Left renal cortex interstitium (tissue), 4 donors: Measurements from ENCODE around the gene GALNTL6. TPM values are rescaled to one million over a fixed set of nuclear protein-coding genes. Genes with fewer than 3 reads are reported as not detected.
"Not testable (repeated sequence)": the region's sequence is repeated elsewhere in the genome, so short reads cannot be mapped to it uniquely, and the experiment has no call there.

Experiments
- DNase-seq, 4 donors: peaks; one replicate each; pipeline ENCODE4 v3.0.0-alpha.2; 2013; ENCODE audit warnings: low read depth in 4 of 4, low spot score in 2 of 4, missing footprints in 1 of 4
- polyA plus RNA-seq, 4 donors: library from polyadenylated mRNA; unstranded; fragments of 120-200 nt; gene quantifications; one replicate each; pipeline ENCODE4 v1.2.1, GENCODE V29; 2013; ENCODE audit not compliant: insufficient read length in 4 of 4

The GALNTL6 gene
- polyA plus RNA-seq, 4 donors = 0.46 to 3.3 (median 0.95) TPM

DNA sequence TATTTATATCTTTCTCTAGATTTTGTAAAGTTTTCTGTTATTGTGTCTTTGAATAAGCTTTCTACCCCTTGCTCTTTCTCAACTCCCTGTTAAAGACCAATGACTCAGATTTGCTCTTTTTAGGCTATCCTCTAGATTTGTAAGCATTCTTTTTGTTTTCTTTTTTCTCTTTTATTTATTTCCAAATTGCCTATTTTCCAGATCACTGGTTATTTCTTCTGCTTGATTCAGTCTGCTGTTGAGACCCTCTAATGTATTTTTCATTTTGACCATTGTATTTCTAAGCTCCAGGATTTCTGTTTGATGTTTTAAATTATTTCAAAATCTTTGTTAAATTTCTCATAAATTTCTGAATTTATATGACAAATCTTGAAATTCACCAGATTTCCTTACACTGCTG is 892.8 kb downstream of the GALNTL6 start:
- DNase-seq = no peak

DNA sequence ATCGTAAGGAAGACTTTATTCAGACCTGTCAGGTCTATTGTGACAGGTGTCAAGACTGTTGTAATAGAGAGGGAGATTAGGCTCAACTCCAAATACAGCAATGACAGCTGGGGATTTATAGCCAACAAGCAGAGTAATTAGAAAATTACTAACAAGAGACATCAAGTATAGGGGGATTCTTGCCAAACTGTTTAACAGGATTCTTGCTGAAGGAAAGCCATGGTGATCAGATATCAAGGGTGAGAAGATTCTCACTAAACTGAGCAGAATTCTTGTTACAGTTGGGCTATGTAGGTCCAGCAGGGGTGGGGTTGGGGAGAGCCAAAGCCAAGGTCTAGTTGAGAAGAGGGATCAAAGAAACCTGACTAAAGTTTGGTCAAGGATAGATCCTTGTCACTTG is 894.4 kb downstream of the GALNTL6 start:
- no peak for DNase-seq

DNA sequence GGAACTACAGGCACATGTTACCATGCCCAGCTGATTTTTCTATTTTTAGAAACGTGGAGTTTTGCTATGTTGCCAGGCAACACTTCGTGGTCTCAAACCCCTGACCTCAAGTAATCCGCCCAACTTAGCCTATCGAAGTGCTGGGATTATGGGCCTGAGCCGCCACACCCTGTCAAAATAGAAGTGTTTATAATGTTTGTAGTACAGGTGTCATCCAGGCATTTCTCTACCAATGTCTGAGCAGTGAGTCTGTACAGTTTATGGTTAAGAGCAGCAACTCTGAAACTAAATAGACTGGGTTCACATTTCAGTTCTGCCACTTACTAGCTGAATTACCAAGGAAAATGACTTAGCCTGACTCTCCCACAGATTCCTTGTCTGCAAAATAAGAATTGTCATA is 895.0 kb downstream of the GALNTL6 start:
- DNase-seq = no peak

DNA sequence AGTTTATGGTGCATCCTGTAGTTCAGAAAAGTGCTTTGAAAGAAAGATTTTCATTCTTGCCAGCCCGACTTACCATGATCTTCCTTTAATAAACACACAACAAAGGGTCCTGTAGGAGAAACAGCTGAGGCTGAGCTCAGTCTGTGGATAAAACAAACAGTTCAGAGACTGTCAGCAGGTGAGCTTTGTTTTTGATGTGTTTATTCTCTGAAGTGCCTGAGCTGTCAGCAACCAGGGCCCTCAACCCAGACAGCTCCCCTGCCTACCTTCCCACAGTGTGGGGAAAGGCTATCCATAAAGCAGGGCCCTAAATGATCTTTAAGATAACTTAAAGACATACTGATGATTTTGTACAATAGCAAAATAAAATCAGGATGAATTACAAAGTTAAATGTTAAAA is 896.2 kb downstream of the GALNTL6 start:
- DNase-seq = no peak

DNA sequence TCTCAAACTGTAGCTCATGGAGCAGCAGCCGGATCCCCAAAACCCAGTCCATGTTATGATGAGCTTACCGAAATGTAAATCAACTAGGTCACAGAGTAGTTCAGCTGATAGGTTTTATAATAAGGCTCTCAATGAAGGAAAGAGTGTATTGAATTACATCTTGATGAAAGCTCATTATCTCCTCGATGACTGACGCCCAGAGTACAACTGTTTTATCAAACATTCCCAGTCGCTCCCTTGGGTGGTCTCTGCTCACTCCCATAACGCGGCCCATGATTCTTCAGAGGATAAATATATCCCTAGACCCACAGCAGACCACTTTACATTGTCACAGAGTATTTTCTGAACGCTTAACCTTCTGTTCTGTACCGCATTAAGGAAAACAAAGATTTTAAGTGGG is 903.1 kb downstream of the GALNTL6 start:
- DNase-seq = no peak

DNA sequence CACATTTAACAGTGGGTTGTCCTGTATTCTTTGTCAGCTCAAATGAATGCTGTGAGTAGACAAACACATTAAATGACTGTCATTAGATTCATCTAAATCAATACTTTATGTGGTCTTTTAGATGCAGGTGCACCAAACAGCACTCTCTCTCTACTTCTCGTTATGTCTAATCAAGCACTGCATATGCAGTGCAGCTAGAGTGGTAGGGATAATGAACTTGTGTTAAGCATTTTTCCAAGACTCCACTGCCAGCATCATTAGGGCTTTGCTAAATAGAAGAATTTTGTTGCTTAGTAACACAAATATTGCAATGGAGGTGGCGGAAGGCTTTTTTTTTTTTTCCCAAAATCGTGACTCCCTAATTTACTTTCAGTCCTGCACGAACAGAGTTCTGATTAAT is 908.5 kb downstream of the GALNTL6 start:
- no peak for DNase-seq

DNA sequence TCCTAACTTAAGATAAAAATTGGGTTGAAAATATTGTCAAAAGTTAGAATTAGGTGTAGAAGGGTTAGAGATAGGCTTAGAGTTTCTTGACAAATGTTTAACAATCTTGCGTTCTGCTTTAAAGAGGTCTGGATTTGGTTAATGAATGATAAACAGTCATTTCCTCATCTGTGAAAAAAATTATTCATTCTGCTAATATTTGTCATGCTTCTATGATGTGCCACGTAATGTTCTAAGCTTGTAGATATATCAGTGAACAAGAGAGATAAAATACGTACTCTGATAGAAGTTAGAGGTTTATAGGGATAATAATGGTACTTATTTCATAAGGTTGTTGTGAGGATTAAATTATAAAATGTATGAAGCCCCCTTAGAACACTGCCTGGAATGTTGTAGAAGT is 912.4 kb downstream of the GALNTL6 start:
- DNase-seq = no peak

DNA sequence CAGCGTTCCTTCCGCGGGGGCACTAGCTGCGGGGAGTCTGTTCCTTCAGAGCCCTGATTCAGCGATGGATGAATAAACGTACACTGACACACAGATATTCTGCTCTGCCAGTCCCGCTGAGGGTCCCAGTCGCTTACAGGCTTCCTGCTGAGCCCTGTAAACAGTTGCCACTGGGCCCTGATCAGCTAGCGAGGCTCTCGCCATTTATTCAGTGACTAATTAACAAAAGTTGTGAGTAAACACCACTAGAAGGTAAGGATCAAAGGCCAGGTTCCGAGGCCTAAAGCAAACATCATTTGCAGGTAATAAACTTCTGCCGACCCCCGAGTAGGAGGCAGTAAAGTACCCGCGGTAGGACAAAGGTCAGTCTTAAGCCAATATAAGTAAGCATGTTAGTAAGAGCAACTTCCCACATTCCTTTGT is 912.8 kb downstream of the GALNTL6 start:
- DNase-seq = peak in 1 of 4 donors; percentile 6

DNA sequence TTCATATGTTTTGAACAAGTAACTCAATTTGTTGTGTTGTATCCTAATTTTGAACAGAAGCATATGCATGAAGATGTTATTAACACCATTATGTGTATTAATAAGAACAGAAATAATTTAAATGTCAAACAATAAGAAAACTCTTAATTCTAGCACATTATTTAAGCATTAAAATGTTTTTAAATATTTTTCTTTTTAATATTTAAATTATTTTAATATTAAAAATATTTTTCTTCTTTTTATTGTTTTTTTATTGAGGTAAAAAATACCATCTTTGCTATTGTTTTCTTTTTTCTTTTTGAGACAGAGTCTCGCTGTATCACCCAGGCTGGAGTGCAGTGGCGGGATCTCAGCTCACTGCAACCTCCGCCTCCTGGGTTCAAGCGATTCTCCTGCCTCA is 914.4 kb downstream of the GALNTL6 start:
- DNase-seq = no peak

DNA sequence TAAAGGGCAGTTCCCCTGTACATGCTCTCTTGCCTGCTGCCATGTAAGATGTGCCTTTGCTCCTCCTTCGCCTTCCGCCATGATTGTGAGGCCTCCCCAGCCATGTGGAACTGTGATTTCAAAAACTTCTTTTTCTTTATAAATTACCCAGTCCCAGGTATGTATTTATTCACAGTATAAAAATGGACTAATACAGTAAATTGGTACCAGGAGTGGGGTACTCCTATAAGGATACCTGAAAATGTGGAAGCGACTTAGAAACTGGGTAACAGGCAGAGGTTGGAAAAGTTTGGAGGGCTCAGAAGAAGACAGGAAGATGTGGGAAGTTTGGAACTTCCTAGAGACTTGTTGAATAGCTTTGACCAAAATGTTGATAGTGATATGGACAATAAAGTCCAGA is 920.4 kb downstream of the GALNTL6 start:
- not testable (repeated sequence) for DNase-seq

DNA sequence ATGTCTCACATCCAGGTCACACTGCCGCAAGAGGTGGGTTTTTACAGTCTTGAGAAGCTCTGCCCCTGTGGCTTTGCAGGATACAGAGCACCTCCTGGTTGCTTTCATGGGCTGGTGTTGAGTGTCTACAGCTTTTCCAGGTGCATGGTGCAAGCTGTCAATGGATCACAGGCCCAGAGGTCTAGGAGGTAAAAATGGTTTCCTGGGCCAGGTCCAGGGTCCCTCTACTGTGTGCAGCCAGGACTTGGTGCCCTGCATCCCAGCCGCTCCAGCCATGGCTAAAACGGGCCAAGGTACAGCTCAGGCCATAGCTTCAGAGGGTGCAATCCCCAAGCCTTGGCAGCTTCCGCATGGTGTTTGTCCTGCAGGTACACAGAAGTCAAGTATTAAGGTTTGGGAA is 921.4 kb downstream of the GALNTL6 start:
- DNase-seq = no peak

DNA sequence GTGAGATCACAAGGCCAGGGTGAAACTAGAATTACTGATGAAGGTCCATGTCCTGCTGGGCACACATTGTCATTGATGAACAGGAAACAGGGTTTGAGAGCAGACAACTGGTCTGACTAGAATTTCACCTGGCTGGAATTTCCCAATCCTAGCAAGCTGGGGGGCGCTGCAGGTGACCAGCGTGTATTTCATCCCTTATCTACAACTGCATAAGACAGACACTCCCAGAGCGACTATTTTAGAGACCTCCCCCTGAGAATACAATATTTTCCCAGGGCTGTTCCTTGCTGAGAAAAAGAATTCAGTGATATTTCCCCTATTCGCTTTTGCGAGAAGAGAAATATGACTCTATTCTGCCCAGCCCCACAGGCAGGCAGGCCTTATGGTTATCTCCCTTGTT is 922.8 kb downstream of the GALNTL6 start:
- DNase-seq = no peak

DNA sequence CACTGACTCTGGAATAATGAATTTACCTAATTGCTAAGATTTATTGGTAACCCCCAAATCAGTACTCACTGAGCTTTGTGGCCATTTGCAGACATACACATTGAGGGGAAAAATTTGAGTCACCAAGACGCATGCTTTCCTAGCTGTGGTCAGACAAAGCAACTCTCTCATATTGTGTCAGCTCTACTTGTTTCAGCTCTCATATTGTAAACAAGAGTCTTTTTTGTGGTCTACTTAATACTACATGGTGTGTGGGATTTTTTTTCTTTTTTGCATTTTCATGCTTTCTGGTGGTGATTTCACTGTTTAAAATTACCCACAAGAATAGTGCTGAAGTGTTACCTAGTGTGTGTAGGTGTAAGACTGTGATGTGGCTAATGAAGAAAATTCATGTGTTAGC is 927.2 kb downstream of the GALNTL6 start:
- no peak for DNase-seq

DNA sequence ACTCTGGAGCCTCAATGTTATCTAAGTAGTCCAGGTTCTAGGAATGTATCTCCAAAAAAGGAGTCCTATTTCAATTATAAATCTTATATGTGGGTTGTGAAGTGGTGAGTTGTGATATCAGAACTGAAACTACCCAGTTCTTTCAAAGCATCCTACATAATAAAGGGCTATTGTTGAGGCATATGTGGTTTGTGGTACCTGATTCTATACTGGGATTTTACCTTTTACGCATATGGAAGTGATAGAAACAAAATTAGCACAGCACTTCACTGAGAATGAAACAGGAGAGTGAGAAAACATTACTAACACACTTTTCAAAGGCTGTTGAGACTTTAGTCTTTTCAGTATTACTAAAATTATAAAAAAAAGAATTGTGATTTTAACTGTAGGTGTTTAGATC is 937.7 kb downstream of the GALNTL6 start:
- DNase-seq = no peak

DNA sequence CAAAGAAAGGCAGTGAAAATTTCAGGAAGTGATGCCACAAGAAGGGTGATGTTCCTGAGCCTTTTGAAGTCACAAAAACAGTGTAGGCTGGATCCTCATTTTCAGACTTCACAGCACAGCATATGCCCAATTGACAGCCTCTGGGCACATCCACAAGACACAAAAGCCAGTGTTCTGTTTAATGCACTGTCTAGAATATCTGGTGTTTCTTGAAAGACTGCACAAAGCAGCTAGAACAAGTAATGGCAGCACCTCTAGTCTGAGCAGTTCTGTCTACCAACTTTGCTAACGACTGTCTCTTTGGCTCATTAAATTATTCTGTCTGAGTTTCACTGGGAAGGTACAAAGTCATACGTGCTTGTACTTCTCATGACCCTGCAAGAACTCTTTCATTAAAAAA is 938.3 kb downstream of the GALNTL6 start:
- no peak for DNase-seq

DNA sequence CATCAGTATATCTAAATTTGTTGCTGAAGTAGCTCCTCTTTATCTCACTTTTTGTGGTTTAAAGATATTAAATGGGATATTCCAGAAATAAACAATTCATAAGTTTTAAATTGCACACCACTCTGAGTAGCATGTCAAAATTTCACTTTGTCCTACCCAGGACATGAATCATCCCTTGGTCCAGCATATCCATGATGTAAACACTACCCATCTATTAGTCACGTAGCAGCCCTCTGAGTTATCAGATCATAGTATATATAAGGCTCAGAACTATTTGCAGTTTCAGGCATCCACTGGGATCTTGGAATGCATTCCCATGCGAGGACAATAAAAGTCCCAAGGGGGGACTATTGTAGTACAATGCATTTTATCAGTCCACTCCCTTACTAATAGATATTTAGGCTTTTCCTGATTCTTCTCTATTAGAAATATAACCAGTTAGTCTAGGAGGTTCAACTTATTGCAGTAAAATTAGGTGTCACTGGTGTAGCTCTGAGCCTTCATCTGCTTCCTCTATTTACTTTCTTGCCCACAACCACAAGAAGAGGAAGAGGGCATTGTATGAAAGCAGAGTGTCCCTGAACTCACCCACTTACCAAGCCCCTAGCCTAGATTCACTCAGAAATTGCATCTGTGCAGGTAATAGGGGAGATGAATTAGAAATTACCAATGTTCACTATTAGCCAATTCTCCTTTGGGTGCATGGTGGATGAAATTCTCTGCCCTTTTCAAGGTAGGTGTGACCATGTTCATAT is 945.6 kb downstream of the GALNTL6 start:
- DNase-seq = no peak

DNA sequence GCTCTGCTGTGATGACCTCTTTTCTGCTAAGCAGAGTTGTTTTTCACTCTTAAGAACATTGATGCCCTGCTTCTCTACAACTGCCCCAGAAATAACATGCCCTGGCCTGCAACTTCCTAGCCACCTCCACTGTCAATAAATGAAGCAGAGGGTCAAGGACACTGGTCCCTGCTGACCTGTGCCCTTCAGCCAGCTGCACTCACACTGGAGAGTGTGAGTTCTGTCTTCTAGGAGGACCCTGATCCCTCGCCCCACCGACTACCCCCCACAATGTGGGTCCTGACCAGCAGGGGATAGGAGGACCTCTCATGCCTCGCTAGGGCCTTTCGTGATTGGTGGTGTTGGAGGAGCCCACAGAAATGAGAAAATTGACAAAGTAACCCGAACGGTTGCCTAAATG is 947.3 kb downstream of the GALNTL6 start:
- no peak for DNase-seq

DNA sequence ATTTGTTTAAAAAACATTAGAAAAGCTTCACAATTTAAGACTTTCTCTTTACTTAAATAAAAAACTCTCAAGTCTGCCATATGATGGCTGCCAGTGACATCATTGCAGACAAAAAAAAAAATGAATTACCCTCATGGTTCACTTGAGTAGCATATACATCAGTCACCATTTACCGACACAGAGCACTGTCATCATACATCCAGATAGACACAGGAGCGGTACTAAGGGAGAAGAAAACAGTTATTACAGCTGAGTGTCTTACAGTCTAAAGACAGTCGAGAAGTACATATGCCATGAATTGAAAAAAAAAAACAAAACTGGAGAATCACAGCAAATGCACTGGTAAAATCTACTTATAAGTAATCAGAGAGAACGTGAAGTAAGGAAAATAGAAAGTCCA is 949.7 kb downstream of the GALNTL6 start:
- no peak for DNase-seq

DNA sequence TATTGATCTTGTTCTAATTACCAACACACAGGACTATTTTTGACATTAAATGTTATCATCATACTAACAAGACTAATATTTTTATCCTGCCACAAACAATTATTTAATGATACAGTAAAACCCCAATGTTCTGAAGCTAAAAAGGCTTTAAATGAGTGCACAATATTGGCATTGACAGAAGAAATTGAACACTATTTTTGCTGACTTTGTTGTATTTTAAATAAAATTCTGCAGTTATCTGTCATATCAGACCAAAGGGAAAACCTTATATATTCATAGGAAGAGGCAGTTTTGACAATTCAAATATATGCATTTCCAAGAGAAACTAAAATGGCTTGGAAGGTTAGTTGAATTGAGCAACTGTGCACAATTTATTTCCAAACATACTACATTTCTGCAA is 957.6 kb downstream of the GALNTL6 start:
- no peak for DNase-seq

DNA sequence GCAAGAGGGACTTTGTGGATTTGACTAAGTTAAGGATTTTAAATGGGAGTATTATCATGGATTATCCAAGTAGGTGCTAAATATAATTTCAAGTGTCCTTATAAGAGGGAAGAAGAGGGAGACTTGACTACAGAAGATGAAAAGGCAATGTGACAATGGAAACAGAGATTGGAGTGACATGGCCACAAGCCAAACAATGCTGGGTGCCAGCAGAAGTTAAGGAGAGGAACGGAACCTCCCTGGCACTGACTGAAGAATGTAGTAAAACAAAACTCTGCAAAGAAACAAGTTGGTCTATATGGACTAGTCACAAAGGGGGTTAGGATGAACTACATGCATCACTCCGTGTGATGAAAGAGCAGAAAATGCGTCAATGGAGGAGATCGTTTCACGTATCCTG is 959.6 kb downstream of the GALNTL6 start:
- DNase-seq = no peak

DNA sequence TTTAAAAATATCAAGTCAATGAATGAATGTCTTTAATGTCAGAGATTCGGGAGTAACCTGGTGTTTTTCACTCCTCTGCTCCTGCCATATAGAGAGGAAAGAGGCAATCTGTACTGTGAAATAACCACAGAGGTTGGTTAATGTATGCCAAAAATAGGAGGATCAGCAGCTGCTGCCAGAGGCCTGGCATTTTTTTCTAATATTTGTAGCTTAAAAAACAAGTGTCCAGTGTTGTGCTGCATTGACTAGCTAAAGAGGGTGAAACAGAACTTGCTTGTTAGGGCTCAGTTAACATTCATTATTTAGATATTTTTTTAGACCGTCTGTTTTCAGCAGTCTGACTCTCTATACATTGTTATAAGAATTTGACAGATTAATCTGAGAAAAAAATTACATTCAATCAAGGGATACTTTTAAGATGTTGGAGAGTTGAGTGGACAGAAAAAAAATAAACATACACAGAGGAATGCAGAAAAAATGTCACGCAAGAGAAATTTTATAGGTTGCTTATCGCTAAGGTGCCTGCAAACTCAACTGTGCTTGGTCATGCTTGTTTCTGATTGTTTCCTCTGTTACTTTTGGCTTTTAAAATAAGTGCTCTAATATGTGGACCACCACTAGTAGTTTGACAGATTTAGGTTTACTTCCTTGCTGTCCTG is 963.1 kb downstream of the GALNTL6 start:
- no peak for DNase-seq

DNA sequence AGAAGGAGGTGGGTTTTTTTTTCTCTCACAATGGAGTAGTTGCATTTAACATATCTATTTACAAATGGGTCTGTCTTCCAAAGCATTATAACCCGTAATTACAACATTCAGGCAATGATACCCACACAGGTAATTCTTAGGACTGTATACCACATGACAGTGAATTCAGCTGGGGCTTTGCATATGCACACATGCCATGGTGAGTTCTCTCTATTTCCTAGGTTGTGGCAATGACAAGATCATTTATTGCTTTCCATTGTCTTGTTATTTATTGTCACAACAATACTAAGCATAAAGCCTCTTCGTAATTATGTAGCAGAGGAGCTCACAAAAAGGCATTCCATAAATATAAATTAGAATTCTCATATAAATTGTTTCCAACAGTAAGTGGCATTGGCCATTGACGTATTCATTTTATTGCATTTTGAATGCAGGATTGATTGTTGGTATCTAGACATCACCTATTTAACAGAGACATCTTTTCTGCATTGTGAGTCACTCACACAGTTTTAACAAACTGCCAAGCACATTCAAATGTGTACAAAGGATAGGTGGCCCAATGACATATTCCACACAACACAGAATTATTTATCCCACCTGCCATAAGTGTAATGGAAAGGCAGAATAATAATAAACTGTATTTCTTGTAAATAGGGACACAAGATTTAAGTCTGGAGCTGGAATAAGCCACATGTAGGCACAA is 964.7 kb downstream of the GALNTL6 start:
- no peak for DNase-seq
